SW 1271 (cell line): Measurements from ENCODE around the gene LINC00632.

Source experiments
- DNase-seq, 2 experiments: peaks; one replicate each; lab custom pipeline; 2025; lab: John Stamatoyannopoulos, UW

LINC00632 gene

DNA sequence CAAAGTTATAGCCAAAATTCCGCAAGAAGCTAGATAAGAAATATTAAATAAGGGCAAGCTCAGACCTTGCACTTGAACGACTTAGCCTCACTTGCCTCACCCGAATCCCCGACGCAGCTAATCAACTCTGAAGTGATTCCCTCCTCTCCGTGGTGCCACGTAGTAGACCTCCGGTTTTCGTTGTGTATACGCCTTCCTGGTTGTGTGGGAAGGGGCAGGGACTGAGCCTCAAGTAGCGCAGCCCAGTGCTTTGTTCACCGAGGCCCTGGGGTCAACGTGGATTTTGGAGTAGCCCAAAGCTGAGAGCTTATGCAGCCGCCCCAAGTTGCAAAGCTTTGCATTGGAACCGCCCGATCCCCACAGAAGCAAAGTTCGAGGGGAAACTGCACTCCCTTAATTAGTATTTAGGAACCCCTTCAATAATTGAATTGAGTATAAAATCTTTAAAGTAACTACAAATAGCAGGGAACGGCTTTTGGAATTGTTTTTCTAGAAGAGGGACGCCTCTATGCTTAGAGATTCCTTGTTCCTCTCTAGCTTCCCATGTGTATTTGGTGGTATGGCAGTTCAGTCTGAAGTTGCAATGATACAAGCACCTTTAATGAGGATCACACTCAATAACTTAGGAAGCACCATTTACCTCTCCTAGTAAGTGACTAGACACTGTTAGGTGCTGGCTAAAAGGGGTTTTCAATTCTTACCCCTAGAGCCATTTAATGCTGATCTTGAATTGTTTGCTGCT is 55.7 kb downstream of the LINC00632 start:
- DNase-seq: no peak

DNA sequence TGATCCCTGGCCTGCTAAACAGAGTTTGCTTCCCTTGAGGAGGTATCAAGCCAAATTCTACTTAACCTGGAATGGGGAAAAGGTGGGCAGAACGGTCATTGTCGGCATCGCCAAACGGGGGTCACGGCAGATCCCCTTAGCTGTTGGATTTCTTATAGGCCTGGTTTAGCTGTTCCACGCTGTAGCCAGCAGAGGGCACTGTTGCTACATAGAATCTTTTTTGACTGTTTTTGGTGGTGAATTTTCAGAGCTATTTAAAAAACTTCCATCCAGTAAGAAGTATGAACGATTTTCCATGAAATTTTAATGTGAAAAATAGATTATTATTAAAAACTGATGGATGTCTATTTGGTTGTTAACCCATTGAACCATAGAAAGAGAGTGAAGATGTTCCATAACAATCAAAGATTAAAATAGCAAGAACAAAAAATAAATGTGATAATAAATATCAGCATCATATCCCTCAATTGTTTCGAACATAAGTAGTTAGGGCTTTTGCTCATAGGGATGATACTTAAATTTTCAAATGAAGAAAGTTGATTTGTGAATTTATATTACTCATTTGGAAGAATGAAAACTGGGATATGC is 56.6 kb downstream of the LINC00632 start:
- DNase-seq: peak in 1 of 2 experiments; percentile 21

DNA sequence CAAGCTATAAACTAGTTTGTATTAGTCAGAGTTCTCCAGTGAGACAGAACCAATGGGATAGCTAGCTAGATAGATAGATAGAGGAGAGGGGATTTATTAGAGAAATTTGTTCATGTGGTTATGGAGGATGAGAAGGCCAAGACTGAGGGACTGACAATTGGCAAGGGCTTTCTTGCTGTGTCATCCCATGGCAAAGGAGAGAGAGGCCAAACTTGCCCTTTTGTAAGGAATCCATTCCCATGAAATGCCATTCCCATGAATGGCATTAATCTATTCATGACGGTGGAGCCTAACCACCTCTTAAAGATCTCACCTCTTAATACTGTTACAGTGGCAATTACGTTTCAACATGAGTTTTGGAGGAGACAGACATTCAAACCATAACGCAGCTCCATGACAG is 58.1 kb downstream of the LINC00632 start:
- DNase-seq: no peak

DNA sequence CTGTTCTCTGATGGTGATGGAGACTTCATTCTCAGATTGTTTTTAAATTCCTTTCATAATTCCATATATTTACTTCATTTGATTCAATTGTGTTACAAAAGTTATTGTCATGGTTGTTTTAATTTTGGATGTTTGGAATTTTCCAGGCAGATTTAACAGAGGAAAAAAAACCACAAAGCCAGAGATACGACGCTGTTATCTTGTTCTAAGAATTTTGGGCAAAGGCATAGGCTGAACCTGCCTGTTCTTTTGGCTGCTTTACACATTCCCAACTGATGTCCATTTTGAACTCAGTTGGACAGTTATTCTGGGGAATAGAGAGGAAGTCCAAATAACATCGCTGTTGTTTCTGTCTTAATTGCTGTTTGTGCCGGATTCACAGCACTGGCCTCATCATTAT is 65.7 kb downstream of the LINC00632 start:
- no peak for DNase-seq

DNA sequence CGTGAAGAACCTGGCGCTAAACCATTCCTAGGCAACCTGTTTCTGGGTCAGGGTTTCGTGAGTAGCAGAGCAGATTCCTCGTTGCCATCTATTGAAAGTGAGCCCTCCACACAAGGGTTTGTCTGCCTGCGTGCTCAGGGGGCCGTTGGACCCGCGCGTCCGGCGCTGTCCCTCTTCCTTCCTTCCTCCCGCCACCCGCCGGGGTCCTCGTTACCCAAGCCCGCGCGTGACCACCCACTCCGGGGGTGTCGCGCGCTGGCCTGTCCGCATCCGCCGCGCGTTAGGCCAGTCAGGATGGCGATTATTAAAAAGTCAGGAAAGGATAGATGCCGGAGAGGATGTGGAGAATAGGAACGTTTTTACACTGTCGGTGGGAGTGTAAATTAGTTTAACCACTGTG is 66.8 kb downstream of the LINC00632 start:
- no peak for DNase-seq

DNA sequence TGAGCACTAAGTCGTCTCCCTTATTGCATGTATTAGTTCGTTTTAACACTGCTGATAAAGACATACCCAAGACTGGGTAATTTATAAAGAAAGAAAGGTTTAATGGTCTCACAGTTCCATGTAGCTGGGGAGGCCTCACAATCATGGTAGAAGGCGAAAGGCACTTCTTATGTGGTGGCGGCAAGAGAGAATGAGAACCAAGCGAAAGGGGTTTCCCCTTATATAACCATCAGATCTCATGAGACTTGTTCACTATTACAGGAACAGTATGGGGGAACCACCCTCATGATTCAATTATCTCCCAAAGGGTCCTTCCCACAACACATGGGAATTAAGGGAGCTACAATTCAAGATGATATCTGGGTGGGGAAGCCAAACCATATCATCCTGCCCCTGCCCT is 85.1 kb downstream of the LINC00632 start:
- no peak for DNase-seq

DNA sequence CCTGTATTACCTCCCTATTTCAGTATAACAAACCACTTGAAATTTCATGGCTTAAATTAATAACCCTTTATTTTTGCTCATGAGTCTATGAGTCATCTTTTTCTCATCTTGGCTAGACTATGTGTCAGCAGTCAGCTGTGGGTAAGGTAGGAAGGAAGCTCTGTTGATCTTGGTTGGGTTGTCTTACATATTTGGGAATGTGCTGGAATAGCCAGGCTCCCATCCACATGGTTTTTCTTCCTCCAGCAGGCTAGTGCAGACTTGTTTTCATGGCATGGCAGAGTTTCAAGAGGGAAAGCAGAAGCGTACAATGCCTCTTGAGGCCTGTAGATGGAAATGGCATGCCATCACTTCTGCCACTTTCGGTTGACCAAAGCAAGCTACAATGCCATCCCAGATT is 89.7 kb downstream of the LINC00632 start:
- no peak for DNase-seq

DNA sequence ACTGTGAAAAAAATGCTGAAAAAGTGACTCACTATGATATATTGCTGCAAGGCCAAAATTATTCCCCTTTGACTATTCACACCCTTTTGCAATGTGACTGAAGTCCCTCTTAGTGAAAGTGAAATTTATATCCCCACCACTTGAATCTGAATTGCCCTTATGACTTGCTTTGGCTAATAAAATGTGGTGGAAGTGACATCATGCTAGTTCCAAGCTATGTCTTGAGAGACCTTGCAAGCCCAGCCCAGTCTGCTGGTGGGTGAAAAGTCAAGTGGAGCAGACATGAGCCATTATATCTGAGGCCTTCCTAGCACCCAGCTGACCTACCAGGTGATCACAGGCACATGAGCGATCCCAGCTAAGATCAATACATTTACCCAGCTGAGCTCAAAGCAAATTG is 94.7 kb downstream of the LINC00632 start:
- no peak for DNase-seq

DNA sequence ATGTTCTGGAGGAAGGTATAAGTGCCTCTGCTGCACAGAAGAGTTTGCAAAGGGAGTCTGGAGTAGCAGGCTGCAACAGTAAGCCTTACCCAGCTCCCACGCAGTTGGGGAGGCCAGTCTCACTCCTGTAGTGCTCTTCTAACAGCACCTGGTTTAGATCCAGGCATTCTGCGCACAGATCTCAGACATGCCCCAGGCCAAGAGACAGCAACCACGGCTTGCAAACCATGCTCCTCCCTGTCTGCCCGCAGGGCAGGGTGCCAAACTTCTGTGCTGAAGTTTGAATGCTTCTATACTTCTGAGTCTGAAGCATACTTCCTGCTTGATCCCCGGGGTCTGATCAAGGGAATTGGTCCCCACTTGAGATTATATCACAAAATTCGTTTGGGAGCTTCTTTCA is 106.3 kb downstream of the LINC00632 start:
- DNase-seq: no peak

DNA sequence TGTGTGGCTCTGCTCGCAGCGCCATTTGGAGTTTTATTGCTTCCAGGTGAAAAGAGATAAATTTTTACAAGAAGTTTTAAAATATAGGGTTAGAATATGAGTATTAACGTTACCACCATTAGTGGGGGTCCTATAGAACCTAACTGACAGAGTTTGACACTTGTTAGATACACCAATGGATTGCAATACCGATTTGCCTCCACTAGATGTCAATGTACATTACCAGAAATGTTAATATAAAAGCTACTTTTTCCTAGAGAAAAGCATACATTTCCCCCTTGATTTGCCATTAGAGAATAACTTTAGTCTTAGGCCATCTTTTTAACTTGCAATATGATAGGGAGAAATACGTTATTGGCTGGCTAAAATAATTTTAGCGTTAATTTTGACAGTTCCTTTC is 108.4 kb downstream of the LINC00632 start:
- peak in 1 of 2 experiments; percentile 23 for DNase-seq

DNA sequence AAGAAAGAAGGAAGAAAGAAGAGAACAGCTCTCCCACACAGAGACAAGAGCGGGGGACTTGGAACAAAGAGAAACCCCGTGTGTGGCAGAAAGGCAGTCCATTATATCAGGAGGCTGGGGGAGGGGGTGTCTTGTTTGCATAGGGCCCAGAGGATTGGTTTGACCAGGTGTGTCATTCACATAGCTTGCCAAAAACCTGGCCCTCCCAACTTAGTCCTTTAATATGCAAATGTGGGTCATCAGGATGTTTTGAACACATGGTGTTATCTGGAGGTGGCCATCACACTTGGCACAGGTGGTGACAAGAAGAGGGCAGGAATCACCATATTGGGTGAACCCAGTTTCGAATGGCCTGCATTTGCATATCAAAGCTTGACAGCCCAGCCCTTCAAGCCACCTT is 111.7 kb downstream of the LINC00632 start:
- DNase-seq: no peak

DNA sequence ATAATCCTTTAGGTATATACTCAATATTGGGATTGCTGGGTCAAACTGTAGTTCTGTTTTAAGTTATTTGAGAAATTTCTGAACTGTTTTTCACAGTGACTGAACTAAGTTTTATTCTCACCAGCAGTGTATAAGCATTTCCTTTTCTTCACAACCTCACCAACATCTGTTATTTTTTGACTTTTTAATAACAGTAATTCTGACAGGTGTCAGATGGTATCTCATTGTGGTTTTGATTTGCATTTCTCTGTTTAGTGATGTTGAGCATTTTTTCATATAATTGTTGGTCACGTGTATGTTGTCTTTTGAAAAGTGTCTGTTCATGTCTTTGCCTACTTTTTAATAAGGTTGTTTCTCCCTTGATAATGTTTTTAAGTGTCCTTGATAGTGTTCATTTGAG is 112.6 kb downstream of the LINC00632 start:
- no peak for DNase-seq

DNA sequence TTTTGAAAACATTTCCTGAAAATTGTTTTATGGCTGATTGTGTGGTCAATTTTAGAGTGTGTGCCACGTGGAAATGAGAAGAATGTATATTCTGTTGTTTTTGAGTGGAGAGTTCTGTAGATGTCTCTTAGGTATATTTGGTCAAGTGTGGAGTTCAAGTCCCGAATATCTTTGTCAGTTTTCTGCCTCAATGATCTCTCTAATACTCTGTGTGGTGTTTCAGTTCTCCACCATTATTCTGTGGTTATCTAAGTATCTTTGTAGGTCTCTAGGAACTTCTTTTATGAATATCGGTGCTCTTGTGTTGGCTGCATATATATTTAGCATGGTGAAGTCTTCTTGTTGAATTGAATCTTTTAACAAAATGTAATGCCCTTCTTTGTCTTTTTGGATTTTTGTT is 113.3 kb downstream of the LINC00632 start:
- no peak for DNase-seq

DNA sequence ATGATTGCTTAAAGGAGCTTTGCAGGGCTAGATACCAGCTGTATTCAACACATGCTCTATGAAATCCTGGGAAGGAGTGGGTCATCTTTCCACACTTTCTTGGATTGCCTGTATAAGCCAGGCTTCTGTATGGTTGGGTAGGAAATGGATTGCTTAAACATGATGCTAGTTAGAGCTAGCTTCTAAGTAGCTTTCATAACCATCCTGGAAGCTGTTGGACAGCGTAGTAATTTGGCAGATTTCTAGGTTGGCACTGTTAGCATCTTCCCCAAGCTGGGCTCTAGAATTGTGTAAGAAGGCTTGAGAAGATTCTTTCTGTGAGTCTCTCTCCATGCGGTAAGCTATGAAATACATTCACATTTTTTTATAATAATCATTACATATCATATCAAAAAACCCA is 127.3 kb downstream of the LINC00632 start:
- DNase-seq: no peak
